ENCODE measurements around the gene EFCAB7. TPM values are rescaled to one million over a fixed set of nuclear protein-coding genes. Genes with fewer than 3 reads are reported as not detected.

The EFCAB7 gene
- total and polyA plus RNA-seq, 2 of the 8 experiments (the other 6 are each of a cell fraction or from before 2014, with no cell fraction given), result 1.1 to 3.1 TPM

DNA sequence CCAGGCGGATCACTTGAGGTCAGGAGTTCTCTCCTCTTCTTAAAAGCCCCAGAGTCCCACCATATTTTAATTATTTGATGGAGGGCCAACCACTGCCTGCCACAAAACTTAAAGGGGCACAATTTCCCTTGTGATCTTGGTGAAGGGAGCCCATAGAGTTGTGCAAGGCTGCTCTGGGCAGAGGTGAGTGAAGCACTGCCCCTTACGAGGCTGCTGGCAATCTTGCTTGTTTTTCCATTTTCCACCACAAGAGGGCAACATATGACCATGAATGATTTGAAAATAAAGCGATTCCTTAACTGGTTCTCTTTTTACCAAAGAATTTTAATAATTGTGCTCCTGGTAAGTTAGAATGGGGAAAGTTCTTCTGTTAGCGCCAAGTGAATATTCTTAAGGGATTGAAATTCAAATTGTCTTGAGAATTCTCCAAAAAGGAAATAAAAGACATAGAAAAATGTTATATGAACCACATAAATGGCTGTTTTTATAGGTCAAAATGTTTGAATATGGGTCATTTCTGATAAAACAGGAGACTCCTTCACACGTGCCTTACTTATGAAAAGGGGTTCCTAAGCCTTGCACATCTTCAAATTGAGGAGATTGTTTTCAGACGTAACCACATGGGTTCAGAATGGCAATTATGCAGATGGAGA lies 92.6 kb downstream of the EFCAB7 start:
- H3K9me3 ChIP-seq (ENCODE audit: insufficient read depth in 2 of 2, low read depth in 1 of 2, low read length in 1 of 2), result no peaks in the 10 kb centered on the region
- H3K18ac ChIP-seq (ENCODE audit: extremely low read depth, low read length), result no peak overlapping the region
- H2BK20ac ChIP-seq (ENCODE audit: low read length), result no peak overlapping the region
- no peak overlapping the region for H2AFZ ChIP-seq (ENCODE audit: low read length)
- H3K27me3 ChIP-seq (replicated peaks in 1 of 4; ENCODE audit: control insufficient read depth in 3 of 4, extremely low read depth in 1 of 4, insufficient read depth in 3 of 4, low read length in 3 of 4), result no peaks in the 10 kb centered on the region
- DNase-seq (ENCODE audit: low read depth in 1 of 2, low spot score in 2 of 2) (peak in 1 of 2 experiments; percentile 78), FAIRE-seq (peak; percentile 97)
- no peaks in the 10 kb centered on the region for H4K20me1 ChIP-seq (replicated peaks in 1 of 2; ENCODE audit: control insufficient read depth in 1 of 2, insufficient read depth in 2 of 2, low read length in 2 of 2)
- H4K91ac ChIP-seq (replicated peaks; ENCODE audit: insufficient read length, low read length), result no peak overlapping the region
- 36% methylated on average over 6 of the region's 6 CpGs; no CpG with 5 or more reads in 1 of the 2 experiments for WGBS, 2 experiments (ENCODE audit: extremely low coverage in 1 of 2, insufficient coverage in 1 of 2, insufficient read length in 1 of 2, insufficient replicate concordance in 2 of 2, low coverage in 1 of 2, low lambda C conversion rate in 2 of 2, missing lambda C conversion rate in 1 of 2)
- ChIA-PET CTCF (ENCODE audit: partially characterized antibody) (interaction anchor here (0.6 to 3.0 kb wide), 36 partner anchors 8 to 648 kb away, joined by 3 to 18 read pairs (median 5); partner anchors contain the start of gene ROR1), POLR2A (ENCODE audit: partially characterized antibody) (interaction anchor here (0.6 kb wide), 2 partner anchors 16 to 76 kb away, joined by 3 read pairs; no protein-coding TSS in a partner anchor)
- no peak overlapping the region for H3K56ac ChIP-seq (replicated peaks; ENCODE audit: insufficient read length, low read depth, low read length)
- no peak overlapping the region for H3K4ac ChIP-seq (replicated peaks; ENCODE audit: insufficient read length, low read depth, low read length)
- no peak overlapping the region for H2BK120ac ChIP-seq (replicated peaks; ENCODE audit: low read depth, low read length)
- no peak overlapping the region for H4K8ac ChIP-seq (ENCODE audit: extremely low read depth, insufficient read depth, low read length)
- no peak overlapping the region for H3K27ac ChIP-seq (ENCODE audit: low read depth, low read length)
- no peak overlapping the region for H2BK5ac ChIP-seq (ENCODE audit: low read depth, low read length)
- no peak overlapping the region for H3K23ac ChIP-seq (ENCODE audit: insufficient read length)
- H3K14ac ChIP-seq (ENCODE audit: insufficient read length), result no peak overlapping the region
- no peaks in the 10 kb centered on the region; the same call in 1 of the 2 replicates for H3K79me1 ChIP-seq (ENCODE audit: low read depth, low read length)
- TF ChIP-seq, protein P1, sequence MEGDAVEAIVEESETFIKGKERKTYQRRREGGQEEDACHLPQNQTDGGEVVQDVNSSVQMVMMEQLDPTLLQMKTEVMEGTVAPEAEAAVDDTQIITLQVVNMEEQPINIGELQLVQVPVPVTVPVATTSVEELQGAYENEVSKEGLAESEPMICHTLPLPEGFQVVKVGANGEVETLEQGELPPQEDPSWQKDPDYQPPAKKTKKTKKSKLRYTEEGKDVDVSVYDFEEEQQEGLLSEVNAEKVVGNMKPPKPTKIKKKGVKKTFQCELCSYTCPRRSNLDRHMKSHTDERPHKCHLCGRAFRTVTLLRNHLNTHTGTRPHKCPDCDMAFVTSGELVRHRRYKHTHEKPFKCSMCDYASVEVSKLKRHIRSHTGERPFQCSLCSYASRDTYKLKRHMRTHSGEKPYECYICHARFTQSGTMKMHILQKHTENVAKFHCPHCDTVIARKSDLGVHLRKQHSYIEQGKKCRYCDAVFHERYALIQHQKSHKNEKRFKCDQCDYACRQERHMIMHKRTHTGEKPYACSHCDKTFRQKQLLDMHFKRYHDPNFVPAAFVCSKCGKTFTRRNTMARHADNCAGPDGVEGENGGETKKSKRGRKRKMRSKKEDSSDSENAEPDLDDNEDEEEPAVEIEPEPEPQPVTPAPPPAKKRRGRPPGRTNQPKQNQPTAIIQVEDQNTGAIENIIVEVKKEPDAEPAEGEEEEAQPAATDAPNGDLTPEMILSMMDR (IDR thresholded peaks at IDR 0.05; ENCODE audit: control extremely low read depth in 1 of 3, insufficient read depth in 1 of 3, low read depth in 1 of 3, low read length in 3 of 3), result peak; percentile 31 to 72 (median 59)
- peak; percentile 71; the same call in 1 of the 2 replicates for TF ChIP-seq CEBPB (IDR thresholded peaks at IDR 0.05; ENCODE audit: low read depth, low read length)
- TF ChIP-seq SRF (IDR thresholded peaks at IDR 0.05; ENCODE audit: low read depth, low read length), result no peak
- TF ChIP-seq RAD21 (IDR thresholded peaks at IDR 0.05 in 1 of 2, conservative IDR thresholded peaks at IDR 0.05 in 1 of 2; ENCODE audit: low read depth in 2 of 2, low read length in 2 of 2), result peak; percentile 84 to 85
- no peak overlapping the region for H3K4me2 ChIP-seq (ENCODE audit: insufficient read depth in 1 of 2, low read depth in 2 of 2, low read length in 2 of 2)
- H2BK12ac ChIP-seq (ENCODE audit: low read depth, low read length), result no peak overlapping the region
- H3K9ac ChIP-seq (replicated peaks in 1 of 4; ENCODE audit: extremely low read depth in 1 of 4, low read depth in 3 of 4, low read length in 3 of 4), result no peak overlapping the region
- H2BK15ac ChIP-seq (ENCODE audit: low read length), result no peak overlapping the region
- no peaks in the 10 kb centered on the region for H3K36me3 ChIP-seq (ENCODE audit: control insufficient read depth in 2 of 4, insufficient read depth in 4 of 4, low read length in 3 of 4)
- no peaks in the 10 kb centered on the region for H3K23me2 ChIP-seq (ENCODE audit: low read depth, low read length)
- H2AK5ac ChIP-seq (ENCODE audit: low read depth, low read length), result no peak overlapping the region
- H3K79me2 ChIP-seq (ENCODE audit: control insufficient read depth in 1 of 2, insufficient read depth in 2 of 2, low read length in 2 of 2), result no peaks in the 10 kb centered on the region
- H4K5ac ChIP-seq (ENCODE audit: insufficient read length, low read depth, low read length), result no peak overlapping the region
- H3K4me3 ChIP-seq (ENCODE audit: extremely low read depth in 1 of 4, insufficient read depth in 2 of 4, low read depth in 3 of 4, low read length in 4 of 4), result no peak overlapping the region
- peaks cover 0 to 12% (median 0%) of the 10 kb centered on the region in 4 experiments; a peak in 1 of 7 replicates for H3K4me1 ChIP-seq (replicated peaks in 1 of 4; ENCODE audit: control insufficient read depth in 3 of 4, insufficient read depth in 4 of 4, low read length in 3 of 4)

Data from H1 (cell line).